ENCODE measurements around the gene TRIAP1.
"Not testable (repeated sequence)": the region's sequence is repeated elsewhere in the genome, so short reads cannot be mapped to it uniquely, and the experiment has no call there.

DNA sequence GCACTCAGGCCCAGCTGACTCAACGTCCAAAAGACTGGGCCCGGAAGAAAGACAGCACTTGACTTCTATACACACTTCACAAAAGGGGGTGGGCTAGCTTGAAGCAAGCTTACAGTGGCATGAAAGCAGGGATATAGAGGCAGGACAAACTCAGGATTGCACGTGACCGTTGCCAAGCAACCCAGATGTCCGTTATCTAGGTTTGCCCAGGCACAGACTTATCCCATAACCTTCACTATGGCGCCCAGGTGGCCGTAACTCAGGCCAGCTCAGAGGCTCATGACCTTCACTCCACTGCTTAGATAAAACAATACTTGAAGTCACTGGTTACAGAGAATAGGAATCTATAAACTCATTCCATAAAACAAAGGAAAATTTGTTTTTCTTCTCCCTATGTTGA, 41.4 kb upstream of the TRIAP1 start:
- TF ChIP-seq MYC (IDR thresholded peaks at IDR 0.05; ENCODE audit: low read depth, low read length); POLR2A (IDR thresholded peaks at IDR 0.05; ENCODE audit: low read depth, low read length); POLR2AphosphoS5 (IDR thresholded peaks at IDR 0.05; ENCODE audit: insufficient read depth, low read depth, low read length); GATA2 (IDR thresholded peaks at IDR 0.05; ENCODE audit: insufficient read depth, insufficient read length, low read depth, low read length): not testable (repeated sequence)
- TF ChIP-seq, protein P1, sequence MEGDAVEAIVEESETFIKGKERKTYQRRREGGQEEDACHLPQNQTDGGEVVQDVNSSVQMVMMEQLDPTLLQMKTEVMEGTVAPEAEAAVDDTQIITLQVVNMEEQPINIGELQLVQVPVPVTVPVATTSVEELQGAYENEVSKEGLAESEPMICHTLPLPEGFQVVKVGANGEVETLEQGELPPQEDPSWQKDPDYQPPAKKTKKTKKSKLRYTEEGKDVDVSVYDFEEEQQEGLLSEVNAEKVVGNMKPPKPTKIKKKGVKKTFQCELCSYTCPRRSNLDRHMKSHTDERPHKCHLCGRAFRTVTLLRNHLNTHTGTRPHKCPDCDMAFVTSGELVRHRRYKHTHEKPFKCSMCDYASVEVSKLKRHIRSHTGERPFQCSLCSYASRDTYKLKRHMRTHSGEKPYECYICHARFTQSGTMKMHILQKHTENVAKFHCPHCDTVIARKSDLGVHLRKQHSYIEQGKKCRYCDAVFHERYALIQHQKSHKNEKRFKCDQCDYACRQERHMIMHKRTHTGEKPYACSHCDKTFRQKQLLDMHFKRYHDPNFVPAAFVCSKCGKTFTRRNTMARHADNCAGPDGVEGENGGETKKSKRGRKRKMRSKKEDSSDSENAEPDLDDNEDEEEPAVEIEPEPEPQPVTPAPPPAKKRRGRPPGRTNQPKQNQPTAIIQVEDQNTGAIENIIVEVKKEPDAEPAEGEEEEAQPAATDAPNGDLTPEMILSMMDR (IDR thresholded peaks at IDR 0.05; ENCODE audit: extremely low read depth in 1 of 2, insufficient read depth in 1 of 2, low read depth in 1 of 2, low read length in 2 of 2): not testable (repeated sequence)
